HG02571 (cell line): ENCODE results near the gene TFAP2D.

ENCODE experiments used
- ATAC-seq: cut with Tn5 transposase; IDR thresholded peaks from one replicate; pipeline ENCODE4 v1.9.1; 2021; ENCODE audit warnings: mild to moderate bottlenecking, moderate library complexity; ENCODE audit not compliant: unreplicated experiment

Gene TFAP2D

DNA sequence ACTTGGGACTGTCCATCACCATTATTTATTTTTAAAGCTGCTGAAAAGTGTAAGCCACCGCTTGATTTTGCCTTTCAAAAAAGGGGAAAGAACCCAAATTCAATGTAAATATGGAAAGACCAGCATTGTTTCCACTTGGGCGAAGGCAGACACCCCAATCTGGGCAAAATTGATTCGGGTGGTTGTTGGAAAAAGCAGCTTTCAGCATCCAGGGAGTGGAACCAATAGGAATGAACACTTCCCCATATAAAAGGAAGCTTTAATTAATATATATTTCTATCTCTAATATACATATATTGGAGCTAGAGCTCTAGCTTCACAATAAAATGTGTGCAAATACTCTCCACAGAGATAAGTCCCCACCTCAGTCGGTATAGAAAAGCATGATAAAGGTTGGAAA is at the start of gene TFAP2D:
TFAP2D (plus strand) TSS at position 301 of the 400 bp plus-strand sequence. CDS start 530 bp downstream, outside the sequence.
- ATAC-seq: no peak

DNA sequence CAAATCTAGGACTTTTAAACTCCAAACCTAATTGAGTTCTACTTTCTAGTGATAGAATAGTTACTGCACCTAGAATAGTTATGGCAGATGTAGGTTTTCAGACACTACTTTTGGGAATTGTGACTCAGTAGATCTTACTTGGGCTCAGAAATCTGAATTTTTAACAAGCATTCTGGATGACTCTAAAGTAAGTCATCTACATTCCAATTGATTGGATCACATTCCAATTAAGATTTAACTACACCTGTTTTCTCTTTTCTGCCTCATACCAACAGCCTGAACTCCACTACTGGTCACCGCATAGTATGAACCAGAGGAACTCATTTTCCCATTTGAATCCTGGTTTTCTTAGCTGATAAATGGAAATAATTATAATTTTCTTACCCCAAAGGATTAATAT is 49.5 kb upstream of the TFAP2D start:
- ATAC-seq: no peak

DNA sequence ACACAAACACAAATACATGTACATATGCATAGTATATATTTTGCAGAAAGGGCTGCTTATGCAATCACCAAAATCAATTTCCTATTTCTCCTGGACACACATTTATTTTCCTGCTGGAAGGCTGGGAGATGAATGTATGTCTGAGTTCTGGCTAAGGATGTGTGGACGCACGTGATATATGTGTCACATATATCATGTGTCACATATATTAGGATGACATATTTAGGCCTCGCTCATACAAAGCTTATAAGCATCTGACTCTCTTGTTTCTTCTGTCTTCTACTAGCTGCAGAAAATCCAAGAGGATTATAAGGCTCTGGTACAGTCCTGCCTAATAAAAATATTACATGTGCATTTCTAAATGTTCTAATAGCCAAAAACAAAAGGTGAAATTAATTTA is 47.2 kb upstream of the TFAP2D start:
- no peak for ATAC-seq

DNA sequence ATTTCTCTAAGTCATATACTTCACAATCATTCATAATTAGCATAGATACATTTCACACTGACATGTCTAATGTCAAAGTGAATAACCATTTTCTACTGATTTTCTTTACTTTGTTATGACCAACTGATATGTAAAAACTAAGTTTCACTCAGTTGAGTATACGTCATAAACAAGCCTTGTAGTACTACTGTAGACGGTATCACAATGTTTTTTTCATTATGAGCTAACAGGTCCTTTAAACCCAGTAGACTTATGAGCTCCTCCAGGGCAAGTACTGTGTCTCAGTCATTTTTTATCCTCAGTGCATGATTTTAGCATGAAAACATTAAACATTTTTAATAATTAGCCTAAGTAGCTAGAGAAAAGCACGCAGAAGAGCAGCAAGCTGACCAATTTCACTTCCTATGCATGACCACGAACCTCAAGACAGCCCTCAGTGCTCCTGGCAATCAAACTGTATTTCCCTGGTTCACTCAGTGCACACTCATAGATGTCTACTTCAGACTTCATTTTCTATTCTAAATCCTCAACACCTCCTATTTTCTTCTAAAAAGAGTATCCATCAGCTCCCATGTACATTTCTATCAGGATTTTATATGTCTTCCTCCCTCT is 32.0 kb upstream of the TFAP2D start:
- ATAC-seq: no peak

DNA sequence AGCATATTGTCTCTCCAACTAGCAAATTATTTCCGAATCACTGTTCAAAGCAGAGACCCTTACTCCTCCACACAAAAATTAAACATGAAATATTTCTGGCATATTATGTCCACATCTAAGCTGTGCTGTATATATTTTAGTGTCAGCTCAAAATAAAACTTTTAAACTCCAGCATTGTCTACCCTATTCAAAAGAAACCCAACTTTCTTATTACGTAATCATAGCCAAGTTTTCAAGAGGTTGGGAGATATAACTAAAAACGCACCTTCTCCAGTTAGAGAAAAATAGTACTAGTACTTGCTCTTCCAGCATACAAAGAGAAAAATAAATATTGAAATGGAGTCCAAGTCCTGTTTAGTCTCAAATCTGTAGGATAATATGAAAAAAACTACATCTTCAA is 24.1 kb upstream of the TFAP2D start:
- ATAC-seq: no peak

DNA sequence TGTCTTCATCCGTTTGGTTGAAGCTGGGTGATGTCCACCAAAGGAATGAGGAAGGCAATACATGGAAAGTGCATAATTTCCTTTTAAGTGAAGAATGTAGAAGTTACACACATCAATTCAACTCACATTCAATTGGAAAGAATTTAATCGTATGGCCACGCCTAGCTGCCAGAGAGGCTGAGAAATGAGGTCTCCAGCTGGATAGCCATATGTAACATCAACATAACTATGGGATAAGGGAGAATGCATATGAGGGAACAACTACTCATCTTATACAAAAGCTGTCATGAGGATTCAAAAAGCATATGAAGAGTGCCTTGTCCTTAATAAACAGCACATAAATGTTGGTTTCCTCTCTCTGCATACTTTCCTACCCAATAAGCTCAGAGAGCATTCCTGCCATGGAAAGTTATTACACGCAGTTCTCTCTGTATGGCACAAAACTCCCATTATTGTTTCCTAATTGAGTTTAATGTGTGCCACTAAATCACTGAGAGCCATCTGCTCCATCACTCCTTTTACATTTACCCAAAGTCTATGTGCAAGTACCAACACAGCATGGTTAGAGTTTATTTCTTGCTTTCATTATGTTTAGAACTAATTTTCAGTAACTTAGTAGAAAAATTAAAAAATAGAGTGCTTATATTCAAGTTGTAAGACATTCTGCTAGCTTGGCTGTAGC is 21.4 kb upstream of the TFAP2D start:
- ATAC-seq: no peak

DNA sequence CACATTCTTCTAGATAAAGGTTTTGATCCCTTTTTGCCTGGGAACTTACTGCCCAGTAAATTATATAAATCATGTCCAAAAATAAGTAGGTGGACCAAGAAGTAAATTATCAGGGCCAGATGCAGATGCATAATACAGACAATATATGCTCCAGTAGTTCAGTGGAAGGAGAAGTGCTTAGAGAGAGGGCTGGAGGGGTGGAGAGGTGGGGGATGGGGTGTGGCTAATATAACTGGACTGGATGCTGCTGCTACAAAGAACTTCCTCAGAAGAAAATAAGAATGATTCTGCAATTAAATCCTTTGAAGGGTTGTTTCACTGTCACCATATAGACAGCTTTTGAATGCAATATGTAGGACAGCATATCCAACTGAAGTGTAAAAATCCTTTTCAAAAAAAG is 14.8 kb upstream of the TFAP2D start:
- ATAC-seq: no peak

DNA sequence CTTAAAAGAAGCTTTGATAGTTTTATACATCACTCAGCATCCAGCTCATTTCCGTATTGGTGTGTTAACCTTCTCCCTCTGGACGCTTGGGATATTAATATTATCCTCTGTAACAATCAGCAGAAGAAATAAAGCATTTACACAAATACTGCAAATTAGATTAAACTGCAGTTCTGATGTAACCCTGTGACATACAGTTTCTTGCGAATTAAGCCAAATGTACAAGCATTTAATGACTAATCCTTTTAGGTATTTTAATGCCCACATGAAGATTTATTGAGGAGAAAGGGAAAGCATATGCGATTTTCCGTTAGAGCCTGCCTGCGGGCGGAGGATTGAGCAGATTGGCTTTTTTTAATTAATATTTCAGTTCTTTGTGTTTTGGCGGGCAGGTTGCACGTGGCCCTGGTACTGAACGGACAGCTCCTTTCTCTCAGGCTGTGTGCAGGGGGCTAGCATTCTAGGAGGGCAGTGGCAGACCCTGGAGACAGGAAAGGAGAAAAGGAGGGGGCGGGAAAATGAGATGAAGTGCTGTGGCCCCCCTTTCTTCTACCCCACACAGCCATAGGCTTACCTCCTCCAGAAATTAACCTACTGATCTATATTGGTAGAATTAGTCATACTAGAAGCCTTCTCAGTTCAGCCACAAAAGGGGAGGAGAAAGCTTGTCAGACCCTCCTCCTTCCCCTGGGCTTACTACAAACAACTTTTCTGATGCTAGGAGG is 14.1 kb upstream of the TFAP2D start:
- no peak for ATAC-seq

DNA sequence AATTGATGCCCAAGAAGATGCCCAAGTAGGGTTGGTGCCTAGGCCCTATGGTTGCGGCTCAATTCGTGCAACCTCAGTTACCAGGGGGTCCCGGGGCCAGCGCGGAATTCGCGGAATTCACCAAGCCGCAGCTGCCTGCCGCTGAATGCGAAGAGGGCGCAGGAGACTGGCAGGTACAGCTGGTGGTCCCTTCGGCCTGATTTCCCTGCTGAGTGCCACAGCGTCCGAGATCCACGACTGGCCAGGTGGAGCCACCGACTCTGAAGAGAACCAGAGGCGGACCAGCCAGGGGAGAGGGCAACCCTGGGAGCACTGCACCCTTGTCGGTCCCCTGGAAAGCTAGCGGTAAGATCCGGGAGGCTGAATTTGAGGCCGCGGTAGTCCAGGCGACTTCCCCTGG is 6.8 kb upstream of the TFAP2D start:
- ATAC-seq: no peak

DNA sequence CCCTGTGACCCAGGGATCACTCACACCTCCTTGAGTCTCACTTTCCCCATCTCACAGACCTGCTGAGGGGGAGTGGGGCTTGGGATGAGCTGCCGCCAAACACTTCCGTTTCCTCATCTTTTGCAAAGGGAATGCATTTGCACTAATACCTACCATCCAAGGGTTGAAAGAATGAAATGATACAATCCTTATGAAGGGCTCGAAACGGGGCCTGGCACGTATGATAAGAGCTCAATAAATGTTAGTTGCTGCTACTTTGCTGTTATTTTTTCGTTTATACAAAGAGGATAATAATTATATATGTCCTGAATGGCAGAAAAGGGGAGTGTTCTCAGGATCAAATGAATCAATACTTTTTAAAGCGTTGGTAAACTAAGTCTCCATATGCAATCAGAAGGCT is 6.1 kb upstream of the TFAP2D start:
- ATAC-seq: no peak

DNA sequence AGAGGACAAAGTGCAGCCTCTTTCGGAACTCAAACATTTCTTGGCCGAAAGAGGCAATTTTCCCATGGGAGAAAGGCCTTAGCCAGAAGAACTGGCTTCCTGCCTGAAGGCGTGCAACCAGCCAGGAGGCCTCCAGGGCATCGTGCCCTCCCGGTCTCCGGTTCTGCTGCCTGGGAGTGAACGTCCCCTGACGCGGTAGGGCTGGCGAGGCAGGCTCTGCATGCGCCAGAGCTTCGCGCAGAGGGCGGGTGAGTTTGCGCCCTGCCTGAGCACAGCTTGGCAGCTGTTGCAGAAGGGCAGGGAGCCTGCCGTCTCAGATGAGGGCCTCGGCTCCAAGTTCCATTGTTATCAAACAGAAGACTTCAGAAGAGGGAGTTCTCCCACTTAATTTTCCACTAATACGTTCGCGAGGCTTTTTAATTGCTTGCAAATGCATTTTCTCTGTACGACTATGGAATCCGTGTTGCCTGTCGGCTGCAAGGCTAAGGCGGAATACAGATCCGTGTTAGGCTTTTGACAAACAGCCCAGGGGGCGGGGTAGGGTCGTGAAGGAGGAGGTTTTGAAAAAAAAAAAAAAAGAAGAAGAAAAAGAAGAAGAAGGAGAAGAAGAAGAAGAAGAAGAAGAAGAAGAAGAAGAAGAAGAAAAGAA is 5.5 kb upstream of the TFAP2D start:
- no peak for ATAC-seq

DNA sequence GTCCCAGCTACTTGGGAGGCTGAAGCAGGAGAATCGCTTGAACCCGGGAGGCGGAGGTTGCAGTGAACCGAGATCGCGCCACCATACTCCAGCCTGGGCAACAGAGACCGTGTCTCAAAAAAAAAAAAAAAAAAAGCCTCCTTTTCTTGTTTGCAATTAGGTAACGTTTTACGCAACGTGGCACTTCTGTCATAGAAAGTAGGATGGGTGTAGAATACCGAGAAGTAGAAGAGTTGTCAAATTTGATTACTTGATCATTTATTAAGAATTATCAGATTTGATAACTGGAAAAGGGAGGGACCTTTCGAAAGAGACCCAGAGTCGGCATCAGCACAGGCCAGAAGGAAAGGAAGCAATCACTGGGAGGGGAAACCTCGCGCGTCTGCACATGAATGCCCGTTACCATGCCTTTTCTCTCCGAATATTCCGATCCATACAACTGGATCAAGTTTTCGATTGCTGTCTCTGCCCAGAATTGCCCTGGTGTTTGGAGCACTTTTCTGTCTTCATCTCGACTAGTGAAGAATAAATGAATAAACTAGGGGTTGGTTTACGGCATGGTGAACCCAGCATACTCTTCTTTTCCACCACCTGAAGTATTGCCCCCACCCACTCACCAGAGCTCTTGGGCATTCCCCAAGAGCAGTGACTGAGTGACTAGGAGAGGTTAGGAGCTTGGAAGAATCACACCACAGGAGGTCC is 4.5 kb upstream of the TFAP2D start:
- no peak for ATAC-seq

DNA sequence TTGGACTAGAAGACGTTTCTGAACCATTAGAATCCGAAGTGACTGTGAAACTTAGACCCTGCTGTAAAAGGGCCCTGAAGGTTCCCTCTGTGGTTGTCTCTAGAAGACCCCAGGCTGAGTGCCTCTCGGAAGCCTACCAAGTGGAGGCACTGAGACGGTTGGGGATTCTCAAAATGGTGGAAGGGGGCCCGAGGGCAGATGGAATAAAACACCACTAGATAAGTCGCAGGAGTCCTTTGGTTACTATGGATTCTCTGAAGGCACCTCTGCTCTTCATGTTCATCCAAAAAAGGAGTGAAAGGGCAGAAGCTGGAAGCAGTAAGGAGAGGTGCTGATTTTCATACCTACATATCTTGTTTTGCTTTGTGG is 4.0 kb upstream of the TFAP2D start:
- no peak for ATAC-seq

DNA sequence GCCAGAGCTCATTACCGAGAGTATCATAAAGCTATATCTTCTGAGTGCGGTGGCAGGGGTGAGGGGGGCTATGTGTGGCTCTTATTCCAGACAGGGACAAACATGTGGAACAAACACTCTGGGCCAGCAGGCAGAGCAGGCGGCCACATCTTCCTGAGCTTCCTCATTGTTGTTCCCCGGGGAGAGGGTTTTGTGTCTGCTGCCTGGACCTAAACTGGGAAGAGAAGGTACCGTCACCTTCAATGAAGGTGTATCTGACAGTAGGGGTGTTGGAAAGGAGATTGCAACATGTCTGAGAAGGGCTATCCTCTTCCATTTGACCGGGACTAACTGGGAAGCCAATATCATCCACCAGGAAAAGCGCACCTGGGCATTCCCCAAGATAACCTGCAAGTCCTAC is 1.6 kb upstream of the TFAP2D start:
- no peak for ATAC-seq

DNA sequence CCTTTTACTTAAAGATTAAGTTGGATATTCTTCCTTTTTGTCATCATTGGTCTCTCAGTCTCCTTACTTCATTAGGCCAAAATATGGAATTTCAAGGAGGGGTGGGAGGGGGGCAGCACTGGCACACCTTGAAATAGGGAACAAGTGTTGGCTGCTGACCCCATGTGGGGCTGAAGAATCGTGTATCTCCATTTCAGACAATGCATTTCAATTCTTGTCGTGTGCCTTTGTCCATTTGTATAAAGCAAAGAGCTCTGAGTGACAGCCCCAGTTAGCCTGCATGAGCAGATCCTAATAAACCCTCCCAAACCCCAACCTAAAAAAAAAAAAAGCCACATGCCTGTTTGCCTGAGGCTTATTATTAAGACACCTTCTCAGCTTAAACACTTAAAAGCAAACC is 1.0 kb upstream of the TFAP2D start:
- no peak for ATAC-seq

DNA sequence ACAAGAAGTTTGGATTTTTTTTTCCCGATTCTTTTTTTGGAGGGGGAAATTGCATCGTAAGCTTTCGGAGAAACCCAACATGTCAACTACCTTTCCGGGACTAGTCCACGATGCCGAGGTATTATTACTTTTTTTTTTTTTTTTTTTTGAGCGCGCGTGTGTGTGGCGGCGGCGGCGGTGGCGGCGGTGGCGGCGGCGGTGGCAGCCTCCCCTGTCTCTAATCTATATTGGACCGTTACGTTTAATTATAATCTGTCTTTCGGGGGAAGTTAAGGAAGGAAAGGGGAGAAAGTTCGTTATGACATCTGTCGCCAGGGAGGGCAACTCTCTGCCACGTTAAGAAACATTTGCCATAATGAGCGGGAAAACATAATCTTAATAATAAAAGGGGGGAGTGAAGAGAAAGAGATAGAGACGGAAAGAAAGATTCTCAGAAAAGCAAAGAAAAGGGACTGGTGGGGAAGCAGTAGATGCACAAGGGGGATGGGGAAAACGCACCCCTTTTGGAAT is 706 bp downstream of the TFAP2D start:
- ATAC-seq: no peak

DNA sequence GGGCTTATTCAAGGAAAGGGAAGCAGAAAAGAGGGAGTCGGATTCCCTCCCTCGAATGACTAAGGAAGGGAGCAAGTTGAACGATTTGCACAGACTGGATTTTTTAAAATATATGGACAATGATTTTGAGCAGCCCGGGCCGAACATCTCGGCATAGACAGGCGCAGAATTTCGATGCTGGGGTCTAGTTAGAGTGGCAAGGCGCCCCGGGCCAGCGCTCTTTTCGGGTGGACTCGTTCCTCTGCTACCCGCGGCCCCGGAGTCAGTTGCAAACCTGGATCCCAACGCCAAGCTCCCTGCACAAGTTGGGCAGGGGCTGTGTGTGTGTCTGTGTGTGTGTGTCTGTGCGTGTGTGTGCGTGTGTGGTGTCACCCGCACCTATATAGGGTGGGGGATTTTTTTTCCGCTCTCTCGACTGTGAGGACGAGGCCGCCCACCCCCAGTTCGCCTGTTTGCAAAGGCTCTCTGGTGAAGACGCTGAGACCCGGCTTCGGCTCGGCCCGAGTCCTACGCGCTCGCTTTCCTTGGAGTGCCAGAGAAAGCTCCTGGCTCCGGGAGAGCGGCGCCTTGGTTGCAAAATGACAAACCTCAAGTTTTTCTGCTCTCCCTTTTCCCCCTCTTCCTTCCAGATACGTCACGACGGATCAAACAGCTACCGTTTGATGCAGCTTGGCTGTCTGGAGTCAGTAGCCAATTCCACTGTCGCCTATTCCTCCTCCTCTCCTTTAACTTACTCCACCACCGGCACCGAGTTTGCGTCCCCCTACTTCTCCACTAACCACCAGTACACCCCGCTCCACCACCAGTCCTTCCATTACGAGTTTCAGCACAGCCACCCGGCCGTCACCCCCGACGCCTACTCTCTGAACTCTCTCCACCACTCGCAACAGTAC is 1.4 kb downstream of the TFAP2D start:
- no peak for ATAC-seq

DNA sequence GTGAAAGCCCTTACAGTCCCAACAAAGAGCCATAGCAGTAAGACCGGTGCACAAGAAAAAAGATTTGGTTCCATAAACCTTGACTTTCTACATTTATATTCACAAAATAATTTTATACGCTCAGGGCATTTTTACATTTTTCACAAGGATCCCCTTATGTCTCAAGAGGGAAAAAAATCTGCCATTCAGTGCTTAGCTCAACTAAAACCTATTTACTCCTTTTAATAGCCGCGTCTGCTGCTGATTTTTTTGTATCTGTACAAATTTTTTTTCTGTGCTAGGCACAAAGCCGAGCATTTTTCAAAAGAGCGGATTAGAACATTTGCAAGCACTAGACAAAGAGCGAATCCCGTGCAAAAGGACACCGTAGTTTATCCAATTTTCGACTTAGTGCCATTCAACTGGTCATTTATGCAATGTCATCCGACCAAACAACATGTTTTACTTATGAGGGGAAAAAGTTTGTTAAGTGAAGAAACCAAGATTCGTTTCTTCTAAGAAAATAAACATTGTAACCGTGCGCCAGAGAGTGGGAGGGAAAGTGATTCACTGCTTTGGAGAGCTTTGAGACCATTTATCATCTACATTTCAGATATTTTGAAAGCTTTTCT is 3.7 kb downstream of the TFAP2D start:
- ATAC-seq: no peak

DNA sequence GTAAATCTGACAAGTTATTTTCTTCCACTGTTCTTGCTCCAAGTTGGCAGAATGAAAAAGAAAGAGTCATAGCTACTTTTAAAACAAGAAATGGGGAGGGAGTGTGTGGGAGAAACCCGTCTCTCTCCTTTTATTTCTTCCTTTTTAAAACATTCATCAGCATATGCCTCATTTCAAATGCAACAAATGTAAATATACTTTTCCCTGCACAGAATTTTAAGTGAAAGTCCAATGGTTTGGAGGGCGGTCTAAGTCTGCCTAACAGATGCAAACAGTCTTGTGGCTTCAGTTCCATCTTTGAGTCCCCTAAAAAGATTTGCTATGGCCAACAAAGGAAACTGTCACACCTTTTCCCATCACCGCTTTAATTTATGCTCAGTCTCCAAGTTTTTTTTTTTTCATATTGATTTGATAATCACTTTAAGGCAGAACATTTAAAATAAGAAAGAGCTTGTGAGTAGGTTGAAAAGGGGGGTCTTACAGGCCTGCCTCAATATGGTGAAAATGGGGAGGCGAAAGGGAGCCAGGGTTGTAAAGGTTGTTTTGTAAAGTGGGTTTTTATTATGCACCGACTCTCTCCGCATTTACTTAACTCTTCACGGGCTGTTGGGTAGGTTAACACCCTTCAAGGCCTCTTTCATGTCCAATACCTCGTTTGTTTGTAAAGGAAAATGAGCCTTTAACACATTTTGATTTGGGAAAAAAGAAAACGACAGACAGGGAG is 4.6 kb downstream of the TFAP2D start:
- no peak for ATAC-seq
